ENCODE measurements around the gene ZNF324. TPM values are rescaled to one million over a fixed set of nuclear protein-coding genes. Genes with fewer than 3 reads are reported as not detected.

The ZNF324 gene
- total and polyA plus RNA-seq, 2 experiments from 2014 or later: 5.5 to 16.3 TPM

GRCh38 chr19:58491393-58491792 is 24.5 kb downstream of the ZNF324 start:
- H3K9me3 ChIP-seq (ENCODE audit: low read depth): no peaks in the 10 kb centered on the region
- no peak overlapping the region for H2AFZ ChIP-seq
- no peak overlapping the region for H3K4me3 ChIP-seq
- H3K9ac ChIP-seq: no peak overlapping the region
- H3K27me3 ChIP-seq (replicated peaks; ENCODE audit: insufficient read depth): no peaks in the 10 kb centered on the region
- no peaks in the 10 kb centered on the region for H3K79me2 ChIP-seq (ENCODE audit: insufficient read depth)
- WGBS, 2 experiments (ENCODE audit: low coverage in 1 of 2, low lambda C conversion rate in 2 of 2, missing lambda C conversion rate in 2 of 2): 69 to 77% methylated on average over 5 of the region's 5 CpGs
- H3K4me2 ChIP-seq (ENCODE audit: unreplicated experiment): no peak overlapping the region
- H4K20me1 ChIP-seq (ENCODE audit: insufficient read depth): no peaks in the 10 kb centered on the region
- no peaks in the 10 kb centered on the region for H3K4me1 ChIP-seq (ENCODE audit: insufficient read depth)
- no peaks in the 10 kb centered on the region for H3K9me2 ChIP-seq (ENCODE audit: insufficient read depth)
- no peak overlapping the region for H3K27ac ChIP-seq
- H3F3A ChIP-seq (ENCODE audit: insufficient read depth): no peaks in the 10 kb centered on the region
- in situ Hi-C loops (cut with MboI): no loop called here
- no peaks in the 10 kb centered on the region for H3K36me3 ChIP-seq (ENCODE audit: low read depth)
- TF ChIP-seq EZH2 (IDR thresholded peaks at IDR 0.05; ENCODE audit: insufficient read depth, poor library complexity, severe bottlenecking): no peak
- no peak for TF ChIP-seq EZH2phosphoT487 (IDR thresholded peaks at IDR 0.05; ENCODE audit: insufficient read depth, low read depth)
- no peak for DNase-seq

GRCh38 chr19:58492265-58492664 is 25.4 kb downstream of the ZNF324 start:
- DNase-seq: no peak
- in situ Hi-C loops (cut with MboI): no loop called here
- no peaks in the 10 kb centered on the region for H3K9me2 ChIP-seq (ENCODE audit: insufficient read depth)
- no peak overlapping the region for H3K9ac ChIP-seq
- H3K27me3 ChIP-seq (replicated peaks; ENCODE audit: insufficient read depth): no peaks in the 10 kb centered on the region
- TF ChIP-seq EZH2phosphoT487 (IDR thresholded peaks at IDR 0.05; ENCODE audit: insufficient read depth, low read depth) (no peak), EZH2 (IDR thresholded peaks at IDR 0.05; ENCODE audit: insufficient read depth, poor library complexity, severe bottlenecking) (no peak)
- no peak overlapping the region for H3K4me2 ChIP-seq (ENCODE audit: unreplicated experiment)
- H3K36me3 ChIP-seq (ENCODE audit: low read depth): no peaks in the 10 kb centered on the region
- H3K4me1 ChIP-seq (ENCODE audit: insufficient read depth): no peaks in the 10 kb centered on the region
- H3K9me3 ChIP-seq (ENCODE audit: low read depth): no peaks in the 10 kb centered on the region
- no peak overlapping the region for H3K4me3 ChIP-seq
- no peaks in the 10 kb centered on the region for H3F3A ChIP-seq (ENCODE audit: insufficient read depth)
- no peak overlapping the region for H3K27ac ChIP-seq
- no peak overlapping the region for H2AFZ ChIP-seq
- no peaks in the 10 kb centered on the region for H4K20me1 ChIP-seq (ENCODE audit: insufficient read depth)
- H3K79me2 ChIP-seq (ENCODE audit: insufficient read depth): no peaks in the 10 kb centered on the region
- 84 to 87% methylated on average over 14 of the region's 14 CpGs for WGBS, 2 experiments (ENCODE audit: low coverage in 1 of 2, low lambda C conversion rate in 2 of 2, missing lambda C conversion rate in 2 of 2)

GRCh38 chr19:58497634-58498170 is 30.8 kb downstream of the ZNF324 start:
- in situ Hi-C loops (cut with MboI): no loop called here
- Histone ChIP-seq H4K20me1 (ENCODE audit: insufficient read depth) (no peaks in the 10 kb centered on the region), H3K4me1 (ENCODE audit: insufficient read depth) (no peaks in the 10 kb centered on the region), H3K4me3 (no peak overlapping the region), H3K9me2 (ENCODE audit: insufficient read depth) (no peaks in the 10 kb centered on the region), H3K4me2 (ENCODE audit: unreplicated experiment) (no peak overlapping the region), H3K79me2 (ENCODE audit: insufficient read depth) (no peaks in the 10 kb centered on the region), H3K9ac (no peak overlapping the region), H3K27me3 (replicated peaks; ENCODE audit: insufficient read depth) (no peaks in the 10 kb centered on the region), H2AFZ (no peak overlapping the region), H3K9me3 (ENCODE audit: low read depth) (no peaks in the 10 kb centered on the region), H3F3A (ENCODE audit: insufficient read depth) (no peaks in the 10 kb centered on the region), H3K27ac (no peak overlapping the region), H3K36me3 (ENCODE audit: low read depth) (no peaks in the 10 kb centered on the region)
- DNase-seq: no peak
- 76 to 77% methylated on average over 8 of the region's 8 CpGs for WGBS, 2 experiments (ENCODE audit: low coverage in 1 of 2, low lambda C conversion rate in 2 of 2, missing lambda C conversion rate in 2 of 2)
- TF ChIP-seq EZH2 (IDR thresholded peaks at IDR 0.05; ENCODE audit: insufficient read depth, poor library complexity, severe bottlenecking) (no peak), EZH2phosphoT487 (IDR thresholded peaks at IDR 0.05; ENCODE audit: insufficient read depth, low read depth) (no peak)

GRCh38 chr19:58498316-58499020 is 31.6 kb downstream of the ZNF324 start:
- Histone ChIP-seq H3K27me3 (replicated peaks; ENCODE audit: insufficient read depth) (no peaks in the 10 kb centered on the region), H3F3A (ENCODE audit: insufficient read depth) (no peaks in the 10 kb centered on the region), H3K9me3 (ENCODE audit: low read depth) (no peaks in the 10 kb centered on the region), H2AFZ (peak overlapping the region; percentile 100), H3K36me3 (ENCODE audit: low read depth) (no peaks in the 10 kb centered on the region), H3K79me2 (ENCODE audit: insufficient read depth) (no peaks in the 10 kb centered on the region), H3K9ac (0 out of 2 replicates have a peak overlapping the region, but pooled peaks have one; percentile 33), H3K4me2 (ENCODE audit: unreplicated experiment) (peak overlapping the region; percentile 73), H3K4me3 (peak overlapping the region; percentile 84), H3K27ac (no peak overlapping the region), H3K9me2 (ENCODE audit: insufficient read depth) (no peaks in the 10 kb centered on the region), H3K4me1 (ENCODE audit: insufficient read depth) (no peaks in the 10 kb centered on the region), H4K20me1 (ENCODE audit: insufficient read depth) (no peaks in the 10 kb centered on the region)
- 58 to 64% methylated on average over 11 to 22 of the region's 22 CpGs for WGBS, 2 experiments (ENCODE audit: low coverage in 1 of 2, low lambda C conversion rate in 2 of 2, missing lambda C conversion rate in 2 of 2)
- DNase-seq: no peak
- in situ Hi-C loops (cut with MboI): no loop called here
- TF ChIP-seq EZH2 (IDR thresholded peaks at IDR 0.05; ENCODE audit: insufficient read depth, poor library complexity, severe bottlenecking) (no peak), EZH2phosphoT487 (IDR thresholded peaks at IDR 0.05; ENCODE audit: insufficient read depth, low read depth) (no peak)
